NCI-H69 (cell line): ENCODE measurements around the gene SEMA3G.

ENCODE experiments used
- DNase-seq: peaks from one replicate; lab custom pipeline; 2025; lab: John Stamatoyannopoulos, UW

SEMA3G gene

DNA sequence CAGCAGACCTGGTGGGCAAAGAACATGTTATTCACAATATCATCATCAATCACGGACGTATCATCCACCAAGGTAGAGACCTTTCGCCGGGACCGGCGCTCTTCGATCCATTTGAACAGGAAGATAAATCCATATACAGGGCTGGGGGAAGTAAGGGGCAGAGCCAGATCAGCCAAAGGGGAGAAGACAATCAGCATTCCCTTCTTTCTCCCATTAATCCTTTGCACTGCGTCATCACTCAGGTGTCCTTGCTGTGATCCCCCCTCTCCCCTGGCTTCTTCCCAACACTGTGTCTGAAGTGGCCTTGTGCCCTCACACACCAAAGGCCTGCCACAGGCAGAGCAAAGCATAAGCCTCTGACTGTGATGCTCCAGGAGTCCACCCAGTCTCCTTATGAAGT, 36.4 kb downstream of the SEMA3G start:
- DNase-seq: no peak

DNA sequence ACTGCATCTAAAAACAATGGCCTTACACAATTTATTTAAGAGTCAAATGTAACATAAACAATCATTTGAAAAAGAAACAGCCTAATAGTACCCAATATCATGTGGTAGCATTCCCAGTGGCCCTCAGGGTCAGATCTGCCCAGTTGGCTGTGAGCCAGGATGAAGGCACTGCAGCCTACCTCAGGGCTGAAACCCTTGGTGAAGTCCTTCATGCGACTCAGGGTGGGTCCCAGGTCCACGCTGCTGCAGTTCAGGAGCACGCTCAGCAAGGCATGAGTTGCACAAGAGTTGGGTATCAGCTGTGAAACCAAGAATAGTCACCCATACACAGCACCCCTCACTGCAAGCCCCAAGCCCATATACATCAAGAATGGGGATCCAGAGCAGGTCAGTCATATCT, 37.1 kb downstream of the SEMA3G start:
- DNase-seq: no peak

DNA sequence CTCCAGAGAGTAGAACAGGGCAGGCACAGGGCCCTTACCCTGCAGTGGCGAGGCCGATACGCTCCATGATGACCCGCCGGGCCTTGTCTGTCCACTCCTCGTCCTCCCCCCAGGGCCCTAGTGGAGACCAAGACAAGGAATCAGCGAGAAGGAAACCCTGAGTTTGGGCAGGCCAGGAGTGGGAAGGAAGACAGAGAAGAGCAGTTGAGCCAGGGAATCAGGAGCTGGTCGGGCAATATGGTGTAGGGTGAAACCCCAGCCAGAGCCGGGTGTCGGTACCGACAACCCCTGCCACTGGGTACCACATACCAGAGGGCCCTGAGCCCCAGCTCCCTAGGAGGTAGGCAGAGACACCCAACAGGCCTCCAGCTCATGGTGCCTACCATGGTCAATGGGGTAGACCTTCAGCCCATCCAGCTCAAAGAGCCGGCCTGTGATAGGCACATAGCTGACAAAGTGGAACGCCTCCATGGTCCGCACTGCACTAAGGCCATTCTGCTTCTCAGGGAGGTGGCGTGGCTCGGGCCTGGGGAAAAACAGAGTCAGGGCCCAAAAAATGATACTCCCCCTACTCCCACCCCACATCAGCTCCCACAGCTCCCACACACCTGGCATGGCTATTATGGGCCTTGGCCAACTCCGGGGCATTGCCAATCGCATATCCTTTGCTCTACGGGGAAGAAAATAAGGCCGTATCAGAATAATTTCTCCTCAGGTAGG, 38.0 kb downstream of the SEMA3G start:
- DNase-seq: no peak

DNA sequence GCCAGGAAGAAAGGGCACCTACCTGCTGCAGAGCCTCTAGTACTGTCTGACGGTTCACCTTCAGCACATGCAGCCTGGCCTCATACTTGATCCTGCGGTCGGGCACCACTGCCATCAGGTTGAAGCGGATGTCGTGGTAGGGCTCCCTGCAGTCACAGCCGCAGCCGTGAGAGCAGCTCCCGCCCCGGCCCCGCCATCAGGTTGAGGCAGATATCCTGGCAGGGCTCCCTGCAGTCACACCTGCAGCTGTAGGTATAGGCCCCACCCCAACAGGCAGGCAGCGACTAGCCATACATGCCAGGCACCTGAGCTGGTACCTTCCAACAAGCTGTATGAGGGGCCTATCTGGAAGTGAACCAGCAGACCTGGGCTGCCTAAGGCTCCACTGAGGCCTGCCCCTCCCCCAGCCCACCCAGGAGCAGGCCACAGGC, 38.7 kb downstream of the SEMA3G start:
- no peak for DNase-seq

GRCh38 chr3:52405601-52406110, 39.2 kb downstream of the SEMA3G start:
- DNase-seq: no peak

- no peak for DNase-seq
These were observed 39.8 kb downstream of the SEMA3G start for GRCh38 chr3:52405066-52405465.

GRCh38 chr3:52404391-52404790, 40.5 kb downstream of the SEMA3G start:
- DNase-seq: no peak

GRCh38 chr3:52403955-52404354, 40.9 kb downstream of the SEMA3G start:
- DNase-seq: no peak

DNA sequence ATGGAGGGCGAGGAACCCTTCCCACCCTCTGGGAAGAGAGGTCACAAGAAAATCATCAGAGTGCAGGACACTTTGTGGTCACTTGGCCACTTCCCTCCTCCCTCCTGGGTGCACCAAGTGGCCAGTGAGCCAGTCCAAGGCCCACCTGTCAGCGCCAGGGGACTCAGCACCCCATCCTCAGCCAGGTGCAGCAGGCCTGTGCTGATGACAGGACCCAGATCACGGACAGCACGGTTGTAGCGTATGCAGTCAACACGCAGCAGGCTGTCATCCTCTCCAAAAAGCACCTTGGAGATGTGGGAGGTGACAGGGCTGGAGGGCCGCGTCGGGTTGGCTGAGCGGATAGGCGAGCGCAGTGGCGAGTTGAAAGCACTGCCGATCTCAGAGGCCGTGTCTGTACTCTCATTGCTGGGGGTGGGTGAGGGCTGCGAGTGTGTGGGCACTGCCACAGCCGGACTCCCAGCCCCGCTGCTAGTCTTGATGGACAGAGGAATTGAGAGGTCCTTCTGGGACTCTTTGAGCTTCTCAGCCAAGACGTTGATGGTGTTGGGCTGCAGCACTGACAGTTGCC, 41.5 kb downstream of the SEMA3G start:
- DNase-seq: no peak

GRCh38 chr3:52402706-52403270, 42.1 kb downstream of the SEMA3G start:
- no peak for DNase-seq

DNA sequence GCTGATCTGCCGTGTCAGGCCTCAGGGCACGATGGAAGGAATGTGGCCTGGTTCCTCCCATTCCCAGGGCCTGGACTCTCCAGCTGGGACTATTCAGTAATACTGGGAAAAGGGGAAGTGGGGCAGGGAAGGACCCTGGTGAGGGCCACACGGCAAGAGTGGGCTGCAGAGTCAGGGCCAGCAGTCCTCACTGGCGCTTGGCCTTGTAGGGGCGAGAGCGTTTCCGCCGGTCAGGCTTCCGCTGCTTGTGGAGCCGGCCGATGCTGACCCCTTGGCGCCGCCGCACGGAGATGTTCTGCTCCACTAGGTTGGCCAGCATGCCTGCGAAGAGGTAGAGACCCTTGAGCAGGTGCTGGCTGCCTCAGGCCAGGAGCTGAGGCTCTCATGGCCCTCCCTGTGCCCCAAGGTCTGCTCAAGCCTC, 42.8 kb downstream of the SEMA3G start:
- no peak for DNase-seq

DNA sequence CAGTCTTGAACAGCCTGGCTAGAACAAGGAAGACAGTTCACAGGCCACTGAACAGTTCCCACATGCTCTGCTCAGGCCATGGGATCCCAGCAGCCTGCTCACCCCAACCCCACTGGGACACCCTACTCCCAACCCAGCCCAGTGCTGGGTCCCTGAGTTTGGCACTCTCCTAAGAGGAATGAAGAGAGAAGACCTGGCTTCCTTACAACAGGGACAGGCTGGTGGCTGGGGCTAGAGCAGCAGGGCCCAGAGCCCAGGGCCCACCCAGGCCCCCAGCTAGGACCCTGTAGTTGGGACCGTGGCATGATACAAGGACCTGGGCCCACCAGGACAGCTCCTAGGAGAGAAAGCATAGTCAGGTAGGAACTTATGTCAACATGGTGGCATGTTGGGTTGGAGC, 43.4 kb downstream of the SEMA3G start:
- DNase-seq: no peak

DNA sequence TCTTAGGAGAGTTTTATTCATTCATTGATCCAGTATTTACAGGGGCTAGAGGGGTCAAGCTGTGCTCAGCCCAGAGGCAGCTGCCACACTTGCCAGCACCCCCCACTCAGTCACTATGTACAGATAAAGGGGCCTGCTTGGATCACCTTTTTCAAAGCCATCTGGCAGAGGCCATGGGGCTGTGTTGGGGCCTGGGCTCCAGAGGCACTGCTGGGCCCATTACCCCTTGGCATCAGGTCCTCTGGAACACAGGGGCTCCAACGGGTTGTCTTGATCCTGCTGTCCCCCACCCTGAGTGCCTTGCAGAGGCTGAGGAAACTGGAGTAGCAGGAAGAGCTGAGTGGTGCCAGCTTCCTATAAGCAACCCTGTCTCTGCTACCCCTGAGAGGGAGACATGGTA, 43.9 kb downstream of the SEMA3G start:
- no peak for DNase-seq

DNA sequence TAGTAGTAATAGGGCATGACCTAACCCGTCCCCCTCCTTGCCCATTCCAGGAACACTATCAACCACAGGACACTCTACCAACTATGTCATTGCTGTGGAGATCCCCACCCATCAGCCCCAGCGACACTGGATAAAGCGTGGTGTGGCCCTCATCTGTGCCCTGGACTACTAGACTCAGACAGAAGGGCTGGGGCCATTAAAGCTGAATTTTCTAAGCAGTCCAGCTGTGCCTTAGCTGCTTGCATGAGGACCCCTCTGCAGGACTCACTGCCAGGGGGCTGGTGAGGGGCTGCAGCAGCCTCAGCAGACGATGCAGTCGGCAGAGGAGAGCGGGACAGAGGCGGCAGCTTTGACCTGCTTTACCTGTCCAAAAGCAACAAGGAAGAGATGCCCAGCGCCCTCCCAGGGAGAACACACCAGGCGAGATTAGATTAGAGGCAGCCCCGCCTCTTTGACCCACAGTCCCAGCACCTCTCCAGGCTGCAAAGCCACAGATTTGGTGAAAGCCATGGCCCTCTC, 44.6 kb downstream of the SEMA3G start:
- DNase-seq: no peak

DNA sequence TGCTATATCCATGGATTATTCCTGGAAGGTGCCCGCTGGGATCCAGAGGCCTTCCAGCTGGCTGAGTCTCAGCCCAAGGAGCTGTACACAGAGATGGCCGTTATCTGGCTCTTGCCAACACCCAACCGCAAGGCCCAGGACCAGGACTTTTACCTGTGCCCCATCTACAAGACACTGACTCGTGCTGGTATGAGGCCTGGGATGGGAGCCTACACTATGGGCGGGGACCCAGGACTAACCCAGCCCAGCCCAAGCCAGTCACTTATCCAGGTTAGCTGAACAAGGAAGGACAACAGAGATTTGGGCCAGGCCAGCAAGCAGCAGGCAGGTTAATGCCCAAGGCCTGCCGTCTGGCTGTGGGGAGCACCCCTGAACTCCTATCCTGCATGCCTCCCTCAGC, 45.3 kb downstream of the SEMA3G start:
- DNase-seq: no peak

DNA sequence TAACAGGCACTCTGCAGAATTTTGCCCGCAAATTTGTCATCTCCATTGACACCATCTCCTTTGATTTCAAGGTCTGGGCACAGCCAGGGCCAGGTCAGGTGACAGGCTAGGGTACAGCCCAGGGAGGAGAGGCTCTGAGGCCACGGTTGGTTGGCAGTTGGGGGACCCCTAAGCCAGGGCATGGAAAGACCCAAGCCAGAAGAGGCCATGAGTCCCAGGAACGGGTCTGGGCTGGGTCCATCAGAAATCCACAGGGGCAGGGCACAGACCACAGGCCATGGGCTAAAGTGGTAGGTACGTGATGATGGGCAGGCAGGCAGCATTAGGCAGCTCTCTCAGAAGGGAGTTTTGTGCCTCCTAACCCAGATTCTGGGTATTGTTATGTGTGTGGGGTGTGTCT, 45.8 kb downstream of the SEMA3G start:
- DNase-seq: no peak

- no peak for DNase-seq
These were observed 46.2 kb downstream of the SEMA3G start for GRCh38 chr3:52398670-52399081.

- DNase-seq: no peak
These were observed 47.1 kb downstream of the SEMA3G start for GRCh38 chr3:52397676-52398399.

DNA sequence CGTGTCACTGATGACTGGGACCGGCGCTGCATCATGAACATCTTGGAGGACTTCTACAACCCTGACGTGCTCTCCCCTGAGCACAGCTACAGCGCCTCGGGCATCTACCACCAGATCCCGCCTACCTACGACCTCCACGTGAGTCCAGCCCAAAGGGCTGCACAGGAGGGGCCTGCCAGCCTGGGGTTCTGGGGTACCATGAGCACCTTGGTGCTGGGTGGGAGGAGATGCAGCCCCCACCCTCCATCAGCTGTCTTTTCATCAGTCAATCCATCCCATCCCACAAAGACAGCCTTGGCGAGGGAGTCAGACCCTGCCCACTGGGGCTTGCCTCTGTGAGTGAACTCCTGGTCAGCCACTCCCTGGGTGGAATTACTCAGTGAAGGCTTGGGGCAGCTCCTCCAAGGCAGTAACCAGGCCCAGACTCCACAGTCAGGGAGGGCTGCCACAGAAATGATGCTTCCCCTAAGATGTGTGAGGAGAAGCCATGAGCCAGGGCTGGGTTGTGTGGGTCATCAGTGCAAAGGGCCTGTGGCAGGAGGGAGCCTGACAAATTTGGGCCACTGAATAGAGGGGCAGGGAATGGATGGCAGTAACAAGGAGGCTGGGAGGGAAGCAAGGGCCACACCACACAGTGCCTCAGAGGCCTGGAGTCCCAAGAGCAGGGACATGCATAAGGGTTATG, 47.9 kb downstream of the SEMA3G start:
- DNase-seq: no peak

DNA sequence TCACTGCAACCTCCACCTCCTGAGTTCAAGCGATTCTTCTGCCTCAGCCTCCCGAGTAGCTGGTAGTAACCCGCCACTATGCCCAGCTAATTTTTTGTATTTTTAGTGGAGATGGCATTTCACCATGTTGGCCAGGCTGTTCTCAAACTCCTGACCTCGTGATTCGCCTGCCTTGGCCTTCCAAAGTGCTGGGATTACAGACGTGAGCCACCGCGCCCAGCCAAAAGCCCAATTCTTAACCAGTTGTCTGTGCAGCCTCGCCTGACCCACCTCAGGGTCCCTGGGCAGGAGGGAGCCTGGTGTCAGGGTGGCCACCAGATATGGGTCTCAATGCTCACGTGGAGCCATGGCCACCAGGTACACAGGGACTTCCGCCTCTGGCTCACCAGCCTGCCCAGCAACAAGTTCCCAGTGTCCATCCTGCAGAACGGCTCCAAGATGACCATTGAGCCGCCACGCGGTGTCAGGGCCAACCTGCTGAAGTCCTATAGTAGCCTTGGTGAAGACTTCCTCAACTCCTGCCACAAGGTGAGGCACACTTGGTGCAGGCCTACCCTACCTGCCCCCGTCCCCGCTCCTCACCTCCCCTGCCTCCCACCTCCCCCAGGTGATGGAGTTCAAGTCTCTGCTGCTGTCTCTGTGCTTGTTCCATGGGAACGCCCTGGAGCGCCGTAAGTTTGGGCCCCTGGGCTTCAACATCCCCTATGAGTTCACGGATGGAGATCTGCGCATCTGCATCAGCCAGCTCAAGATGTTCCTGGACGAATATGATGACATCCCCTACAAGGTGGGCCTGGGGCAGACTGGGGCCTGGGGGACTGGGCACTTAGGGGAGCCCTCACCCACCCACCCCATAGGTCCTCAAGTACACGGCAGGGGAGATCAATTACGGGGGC, 48.6 kb downstream of the SEMA3G start:
- no peak for DNase-seq

GRCh38 chr3:52395503-52395865, 49.4 kb downstream of the SEMA3G start:
- peak; percentile 18 for DNase-seq
